ENCODE measurements around the gene GPATCH11. TPM values are rescaled to one million over a fixed set of nuclear protein-coding genes. Genes with fewer than 3 reads are reported as not detected.

The GPATCH11 gene
- total and polyA plus RNA-seq, 7 donors = 2.0 to 9.1 (median 3.5) TPM

DNA sequence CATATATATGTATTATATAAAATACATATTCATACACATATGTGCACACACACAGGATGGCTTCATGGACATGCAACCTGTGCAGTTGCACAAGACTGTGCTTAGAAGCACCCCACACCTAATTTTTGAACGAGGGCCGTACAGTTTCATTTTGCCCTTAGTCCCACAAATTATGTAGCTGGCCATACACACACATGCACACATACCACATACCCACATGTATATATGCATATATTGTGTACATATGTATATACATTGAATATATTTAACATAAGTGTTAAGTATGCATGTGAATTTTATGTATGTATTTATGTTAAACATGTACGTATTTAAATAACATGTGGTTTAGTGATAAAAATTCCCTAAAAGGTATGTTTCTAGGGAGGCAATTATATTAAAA is 18.3 kb downstream of the GPATCH11 start:
- ATAC-seq = no peak

DNA sequence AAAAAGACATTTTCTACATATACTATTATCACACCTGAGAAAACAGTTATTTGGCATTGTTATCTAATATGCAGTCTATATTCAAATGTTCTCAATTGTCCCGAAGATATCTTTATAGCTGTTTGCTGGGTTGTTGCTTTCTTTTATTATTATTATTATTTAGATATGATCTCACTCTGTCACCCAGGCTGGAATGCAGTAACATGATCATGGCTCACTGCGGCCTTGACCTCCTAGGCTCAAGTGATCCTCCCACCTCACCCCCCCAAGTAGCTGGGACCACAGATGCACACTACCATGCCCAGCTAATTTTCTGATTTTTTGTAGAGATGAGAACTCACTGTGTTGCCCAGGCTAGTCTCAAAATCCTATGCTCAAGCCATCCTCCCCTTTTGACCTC is 19.9 kb downstream of the GPATCH11 start:
- intact Hi-C loops (cut with DNase I) = no loop called here
- no peaks in the 10 kb centered on the region for H3K9me3 ChIP-seq
- peaks cover 7 to 85% of the 10 kb centered on the region in 2 donors for H3K36me3 ChIP-seq (ENCODE audit: insufficient read depth in 1 of 2, low read depth in 1 of 2)
- ATAC-seq (no peak), DNase-seq (no peak)
- H3K27ac ChIP-seq = no peak overlapping the region
- H3K4me3 ChIP-seq = no peak overlapping the region
- no peaks in the 10 kb centered on the region for H3K4me1 ChIP-seq
- 60 to 87% (median 61%) methylated on average over 2 of the region's 2 CpGs for WGBS, 3 donors
- TF ChIP-seq, protein P1, sequence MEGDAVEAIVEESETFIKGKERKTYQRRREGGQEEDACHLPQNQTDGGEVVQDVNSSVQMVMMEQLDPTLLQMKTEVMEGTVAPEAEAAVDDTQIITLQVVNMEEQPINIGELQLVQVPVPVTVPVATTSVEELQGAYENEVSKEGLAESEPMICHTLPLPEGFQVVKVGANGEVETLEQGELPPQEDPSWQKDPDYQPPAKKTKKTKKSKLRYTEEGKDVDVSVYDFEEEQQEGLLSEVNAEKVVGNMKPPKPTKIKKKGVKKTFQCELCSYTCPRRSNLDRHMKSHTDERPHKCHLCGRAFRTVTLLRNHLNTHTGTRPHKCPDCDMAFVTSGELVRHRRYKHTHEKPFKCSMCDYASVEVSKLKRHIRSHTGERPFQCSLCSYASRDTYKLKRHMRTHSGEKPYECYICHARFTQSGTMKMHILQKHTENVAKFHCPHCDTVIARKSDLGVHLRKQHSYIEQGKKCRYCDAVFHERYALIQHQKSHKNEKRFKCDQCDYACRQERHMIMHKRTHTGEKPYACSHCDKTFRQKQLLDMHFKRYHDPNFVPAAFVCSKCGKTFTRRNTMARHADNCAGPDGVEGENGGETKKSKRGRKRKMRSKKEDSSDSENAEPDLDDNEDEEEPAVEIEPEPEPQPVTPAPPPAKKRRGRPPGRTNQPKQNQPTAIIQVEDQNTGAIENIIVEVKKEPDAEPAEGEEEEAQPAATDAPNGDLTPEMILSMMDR (IDR thresholded peaks at IDR 0.05) = no peak
- H3K27me3 ChIP-seq (ENCODE audit: insufficient read depth in 3 of 3, low read length in 2 of 3) = no peaks in the 10 kb centered on the region

More for the DNA sequence above, 18.3 kb downstream of the GPATCH11 start:
- TF ChIP-seq, protein P1 (IDR thresholded peaks at IDR 0.05) = no peak
- no peaks in the 10 kb centered on the region for H3K4me1 ChIP-seq
- WGBS, 3 donors = 91 to 95% (median 95%) methylated on average over 3 of the region's 3 CpGs
- no peaks in the 10 kb centered on the region for H3K27me3 ChIP-seq (ENCODE audit: insufficient read depth in 3 of 3, low read length in 2 of 3)
- no peak overlapping the region for H3K27ac ChIP-seq
- no peaks in the 10 kb centered on the region for H3K9me3 ChIP-seq
- intact Hi-C loops (cut with DNase I) = no loop called here
- DNase-seq = no peak
- peaks cover 0 to 83% of the 10 kb centered on the region in 2 donors for H3K36me3 ChIP-seq (ENCODE audit: insufficient read depth in 1 of 2, low read depth in 1 of 2)
- no peak overlapping the region for H3K4me3 ChIP-seq

DNA sequence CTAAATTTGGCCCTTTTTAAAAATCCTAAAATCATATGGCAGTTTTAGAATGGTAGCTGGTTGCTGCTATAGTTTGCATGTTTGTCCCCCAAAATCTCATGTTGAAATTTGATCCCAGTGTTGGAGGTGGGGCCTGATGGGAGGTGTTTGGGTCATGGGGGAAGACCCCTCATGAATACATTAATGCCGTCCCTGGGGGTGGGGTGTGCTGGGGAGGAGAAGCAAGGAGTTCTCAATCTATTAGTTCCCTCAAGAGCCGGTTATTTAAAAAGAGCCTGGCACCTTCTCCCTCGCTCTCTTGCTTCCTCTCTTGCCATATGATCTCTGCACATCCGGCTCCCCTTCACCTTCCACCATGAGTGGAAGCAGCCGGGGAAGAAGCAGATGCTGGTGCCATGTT is 20.8 kb downstream of the GPATCH11 start:
- H3K27ac ChIP-seq = no peak overlapping the region
- no peaks in the 10 kb centered on the region for H3K9me3 ChIP-seq
- H3K27me3 ChIP-seq (ENCODE audit: insufficient read depth in 3 of 3, low read length in 2 of 3) = no peaks in the 10 kb centered on the region
- intact Hi-C loops (cut with DNase I) = no loop called here
- TF ChIP-seq, protein P1 (IDR thresholded peaks at IDR 0.05) = no peak
- H3K36me3 ChIP-seq (ENCODE audit: insufficient read depth in 1 of 2, low read depth in 1 of 2) = peaks cover 7 to 84% of the 10 kb centered on the region in 2 donors
- DNase-seq (no peak), ATAC-seq (no peak)
- H3K4me1 ChIP-seq = no peaks in the 10 kb centered on the region
- 74 to 86% (median 81%) methylated on average over 5 of the region's 5 CpGs for WGBS, 3 donors
- H3K4me3 ChIP-seq = no peak overlapping the region

DNA sequence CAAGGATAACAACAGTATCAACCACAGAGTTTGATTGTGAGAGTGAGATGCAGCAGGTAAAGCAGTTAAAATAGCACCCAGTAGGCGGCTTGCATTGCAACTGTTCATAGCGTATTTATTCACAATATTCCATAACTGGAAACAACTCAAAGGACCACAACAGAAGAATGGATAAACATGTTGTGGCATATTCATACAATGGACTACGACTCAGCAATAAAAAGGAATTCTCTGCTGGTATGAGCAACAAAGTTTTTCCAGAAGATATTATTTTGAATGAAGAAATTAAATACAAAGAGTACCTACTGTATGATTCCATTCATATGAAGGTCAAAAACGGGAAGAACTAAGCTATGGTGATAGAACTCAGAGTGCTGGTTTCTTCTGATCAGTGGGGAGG is 25.2 kb downstream of the GPATCH11 start:
- TF ChIP-seq, protein P1 (IDR thresholded peaks at IDR 0.05) = no peak
- Histone ChIP-seq H3K4me3 (no peak overlapping the region), H3K4me1 (no peaks in the 10 kb centered on the region), H3K27me3 (ENCODE audit: insufficient read depth in 3 of 3, low read length in 2 of 3) (no peaks in the 10 kb centered on the region), H3K27ac (no peak overlapping the region), H3K36me3 (ENCODE audit: insufficient read depth in 1 of 2, low read depth in 1 of 2) (peaks cover 7 to 81% of the 10 kb centered on the region in 2 donors), H3K9me3 (no peaks in the 10 kb centered on the region)
- intact Hi-C loops (cut with DNase I) = no loop called here
- DNase-seq = no peak
- WGBS, 3 donors = 96 to 97% (median 97%) methylated on average over 4 of the region's 4 CpGs
- no peak for ATAC-seq
